GM18508 (cell line): ENCODE results near the gene LRCOL1.
"Not testable (repeated sequence)": the region's sequence is repeated elsewhere in the genome, so short reads cannot be mapped to it uniquely, and the experiment has no call there.

ENCODE experiments used
- ATAC-seq: cut with Tn5 transposase; IDR thresholded peaks from one replicate; pipeline ENCODE4 v1.9.1; 2021; ENCODE audit warnings: moderate number of reproducible peaks; ENCODE audit not compliant: insufficient read depth, unreplicated experiment

Gene LRCOL1

DNA sequence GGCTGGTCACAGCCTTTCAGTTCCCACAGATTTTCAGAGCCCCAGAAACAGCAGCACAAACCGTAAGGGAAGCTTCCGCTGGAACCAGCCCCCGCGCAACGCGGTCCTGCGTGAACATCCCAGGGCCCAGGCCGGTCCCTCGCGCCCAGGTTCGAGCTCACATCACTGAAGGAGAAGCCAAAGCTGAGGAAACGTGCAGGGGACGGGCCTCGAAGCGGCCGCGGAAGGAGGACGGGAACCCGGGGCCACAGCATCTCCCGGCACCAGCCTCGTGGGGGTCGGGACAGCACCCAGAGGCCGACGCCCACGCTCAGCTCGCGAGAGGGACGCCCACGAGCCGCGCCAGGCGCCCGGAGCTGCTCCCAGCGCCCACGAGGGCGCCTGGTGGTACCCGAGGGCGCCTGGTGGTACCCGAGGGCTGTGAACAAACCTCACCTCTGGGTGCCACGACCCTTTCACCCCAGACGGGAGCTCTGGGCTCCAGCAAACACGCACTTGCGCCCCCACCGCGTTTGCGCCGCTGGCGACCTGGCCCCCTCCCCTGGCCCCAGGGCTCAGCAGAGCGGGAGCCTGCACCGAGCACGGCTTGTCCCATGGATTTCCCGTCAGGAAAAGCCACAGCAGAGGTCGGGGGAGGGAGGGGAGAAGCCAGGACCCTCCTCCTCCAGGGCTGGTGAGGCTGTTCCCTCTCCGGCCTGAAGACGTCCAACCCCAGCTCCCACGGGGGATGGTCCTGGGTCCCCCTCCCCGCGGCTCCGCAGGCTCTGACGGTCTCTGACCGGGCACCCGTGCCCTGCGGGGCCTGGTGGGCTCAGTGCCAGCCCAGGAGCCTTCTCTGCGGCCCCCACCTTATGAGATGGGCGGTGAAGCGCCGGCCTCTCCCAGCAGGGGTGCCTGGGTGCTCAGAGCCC, 6.9 kb downstream of the LRCOL1 start:
- ATAC-seq: no peak

DNA sequence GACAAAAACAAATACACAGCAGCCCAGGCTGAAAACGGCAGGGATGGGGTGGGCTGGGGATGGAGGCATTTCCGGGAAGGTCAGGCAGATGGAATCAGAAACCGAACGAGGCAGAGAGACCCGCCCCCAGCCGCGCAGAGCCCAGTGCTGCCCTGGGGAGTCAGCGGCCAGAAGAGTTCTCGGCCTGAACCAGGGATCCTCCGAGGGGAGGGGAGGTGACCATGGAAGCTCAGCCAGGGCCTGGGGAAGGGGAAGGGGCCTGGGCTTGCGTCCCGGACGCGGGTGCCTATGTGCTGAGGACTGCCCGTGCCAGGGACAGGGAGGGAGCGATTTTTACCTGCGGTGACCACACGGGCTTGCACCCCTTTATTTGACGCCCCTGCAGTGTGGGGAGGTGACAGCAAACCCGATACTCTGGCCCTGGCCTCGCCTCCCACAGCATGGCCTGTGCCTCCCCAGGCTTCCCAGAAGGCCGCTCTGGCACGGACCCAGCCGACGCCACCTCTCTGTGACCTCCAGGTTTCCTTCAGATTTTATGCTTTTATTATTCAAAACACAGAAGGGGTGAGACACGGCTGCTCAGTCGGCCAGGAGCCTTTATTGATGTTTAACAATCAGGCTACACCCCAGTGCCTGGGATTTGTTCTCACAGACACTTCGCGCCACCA, 7.7 kb downstream of the LRCOL1 start:
- ATAC-seq: no peak

DNA sequence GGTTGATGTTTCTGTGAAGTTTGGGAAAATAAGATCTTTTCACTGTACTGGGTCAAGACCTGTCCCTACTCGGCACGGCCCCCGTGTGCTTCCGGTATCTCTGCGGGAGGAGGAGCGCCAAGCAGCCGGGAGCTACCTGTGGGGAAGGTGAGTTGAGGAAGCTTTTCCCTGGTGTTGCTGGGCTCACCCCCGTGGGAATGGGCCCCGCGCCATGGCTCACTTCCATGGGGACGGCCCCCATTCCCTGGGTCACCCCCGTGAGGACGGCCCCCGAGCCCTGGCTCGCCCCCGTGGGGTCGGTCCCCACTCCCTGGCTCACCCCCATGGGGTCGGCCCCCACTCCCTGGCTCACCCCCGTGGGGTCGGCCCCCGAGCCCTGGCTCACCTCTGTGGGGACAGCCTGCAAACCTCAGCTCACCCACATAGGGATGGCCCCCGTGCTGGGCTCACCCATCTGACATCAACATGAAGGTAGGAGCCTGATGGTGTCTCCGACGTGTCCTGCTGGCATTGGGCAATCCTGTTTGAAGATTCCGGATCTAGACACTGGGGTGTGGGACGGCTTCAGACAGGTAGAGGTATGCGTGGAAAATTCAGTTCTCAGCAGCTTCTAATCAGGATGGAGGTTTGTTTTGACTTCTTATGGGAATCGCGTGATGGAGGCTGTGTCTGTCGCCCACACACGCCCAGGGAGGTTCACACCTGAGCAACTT, 9.1 kb downstream of the LRCOL1 start:
- ATAC-seq: no peak

GRCh38 chr12:132600048-132601032, 10.0 kb downstream of the LRCOL1 start:
- ATAC-seq: no peak

- not testable (repeated sequence) for ATAC-seq
Measured at GRCh38 chr12:132599502-132599901, 10.9 kb downstream of the LRCOL1 start.

DNA sequence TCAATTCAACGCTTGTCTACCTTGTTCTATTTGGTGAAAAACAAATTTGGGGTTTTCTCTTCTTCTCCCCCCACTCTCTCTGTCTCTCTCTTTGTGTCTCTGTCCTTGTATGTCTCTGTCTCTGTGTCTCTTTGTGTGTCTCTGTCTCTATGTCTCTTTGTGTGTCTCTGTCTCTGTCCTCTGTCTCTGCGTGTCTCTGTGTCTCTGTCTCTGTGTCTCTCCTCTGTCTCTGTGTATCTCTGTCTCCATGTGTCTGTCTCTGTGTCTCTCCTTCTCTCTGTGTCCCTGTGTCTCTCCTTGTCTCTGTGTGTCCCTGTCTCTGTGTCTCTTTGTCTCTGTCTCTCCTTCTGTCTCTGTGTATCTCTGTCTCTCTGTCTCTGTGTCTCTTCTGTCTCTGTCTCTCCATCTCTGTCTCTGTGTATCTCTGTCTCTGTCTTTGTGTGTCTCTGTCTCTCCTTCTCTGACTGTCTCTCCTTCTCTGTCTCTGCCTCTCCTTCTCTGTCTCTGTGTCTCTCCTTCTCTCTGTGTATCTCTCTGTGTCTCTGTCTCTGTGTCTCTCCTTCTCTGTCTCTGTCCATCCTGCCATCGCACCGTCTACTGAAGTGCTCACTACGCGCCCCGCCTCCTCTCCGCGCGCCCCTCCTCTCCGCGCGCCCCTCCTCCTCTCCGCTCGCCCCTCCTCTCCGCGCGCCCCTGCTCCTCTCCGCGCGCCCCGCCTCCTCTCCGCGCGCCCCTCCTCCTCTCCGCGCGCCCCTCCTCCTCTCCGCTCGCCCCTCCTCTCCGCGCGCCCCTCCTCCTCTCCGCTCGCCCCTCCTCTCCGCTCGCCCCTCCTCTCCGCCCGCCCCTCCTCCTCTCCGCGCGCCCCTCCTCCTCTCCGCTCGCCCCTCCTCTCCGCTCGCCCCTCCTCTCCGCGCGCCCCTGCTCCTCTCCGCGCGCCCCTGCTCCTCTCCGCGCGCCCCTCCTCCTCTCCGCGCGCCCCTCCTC, 12.8 kb downstream of the LRCOL1 start:
- no peak for ATAC-seq

GRCh38 chr12:132596016-132596415, 14.4 kb downstream of the LRCOL1 start:
- ATAC-seq: no peak

- ATAC-seq: no peak
Measured at GRCh38 chr12:132595183-132595582, 15.2 kb downstream of the LRCOL1 start.

DNA sequence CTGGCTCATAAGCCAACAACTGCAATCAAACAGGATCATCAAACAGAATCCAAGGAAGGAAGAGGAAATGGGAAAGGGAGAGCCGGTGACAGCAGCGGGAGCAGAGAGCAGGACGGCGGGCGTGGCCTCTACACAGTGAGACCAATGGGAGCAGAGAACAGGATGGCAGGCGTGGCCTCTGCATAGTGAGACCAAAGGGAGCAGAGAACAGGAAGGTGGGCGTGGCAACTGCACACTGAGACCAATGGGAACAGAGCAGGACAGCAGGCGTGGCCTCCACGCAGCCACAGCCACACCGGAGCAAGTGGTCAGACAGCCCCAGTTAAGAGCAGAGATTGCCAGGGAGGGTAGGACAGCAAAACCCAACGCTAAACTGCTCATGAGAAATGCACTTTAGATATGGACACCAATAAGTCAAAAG, 16.4 kb downstream of the LRCOL1 start:
- no peak for ATAC-seq

DNA sequence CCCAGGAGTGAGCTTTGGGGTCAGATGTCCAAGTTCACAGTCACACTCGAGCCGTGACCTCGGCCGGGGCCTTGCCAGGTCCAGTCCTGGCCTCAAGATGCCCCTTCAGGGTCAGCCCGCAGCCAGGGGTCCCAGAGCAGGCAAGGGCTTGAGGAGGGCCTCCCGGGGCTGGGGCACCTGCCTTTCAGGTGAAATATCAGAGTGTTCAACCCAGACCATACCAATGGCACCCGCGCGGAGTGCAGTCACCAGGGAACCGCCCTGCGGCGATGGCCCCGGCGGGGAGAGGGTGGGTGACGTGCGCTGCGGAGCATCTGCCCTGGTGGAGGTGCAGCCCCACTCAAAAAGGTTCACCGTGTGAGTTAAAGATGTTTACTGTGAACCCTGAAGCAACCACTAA, 16.9 kb downstream of the LRCOL1 start:
- no peak for ATAC-seq

- ATAC-seq: no peak
Measured at GRCh38 chr12:132593071-132593470, 17.3 kb downstream of the LRCOL1 start.

- no peak for ATAC-seq
Measured at GRCh38 chr12:132592282-132592970, 18.0 kb downstream of the LRCOL1 start.

DNA sequence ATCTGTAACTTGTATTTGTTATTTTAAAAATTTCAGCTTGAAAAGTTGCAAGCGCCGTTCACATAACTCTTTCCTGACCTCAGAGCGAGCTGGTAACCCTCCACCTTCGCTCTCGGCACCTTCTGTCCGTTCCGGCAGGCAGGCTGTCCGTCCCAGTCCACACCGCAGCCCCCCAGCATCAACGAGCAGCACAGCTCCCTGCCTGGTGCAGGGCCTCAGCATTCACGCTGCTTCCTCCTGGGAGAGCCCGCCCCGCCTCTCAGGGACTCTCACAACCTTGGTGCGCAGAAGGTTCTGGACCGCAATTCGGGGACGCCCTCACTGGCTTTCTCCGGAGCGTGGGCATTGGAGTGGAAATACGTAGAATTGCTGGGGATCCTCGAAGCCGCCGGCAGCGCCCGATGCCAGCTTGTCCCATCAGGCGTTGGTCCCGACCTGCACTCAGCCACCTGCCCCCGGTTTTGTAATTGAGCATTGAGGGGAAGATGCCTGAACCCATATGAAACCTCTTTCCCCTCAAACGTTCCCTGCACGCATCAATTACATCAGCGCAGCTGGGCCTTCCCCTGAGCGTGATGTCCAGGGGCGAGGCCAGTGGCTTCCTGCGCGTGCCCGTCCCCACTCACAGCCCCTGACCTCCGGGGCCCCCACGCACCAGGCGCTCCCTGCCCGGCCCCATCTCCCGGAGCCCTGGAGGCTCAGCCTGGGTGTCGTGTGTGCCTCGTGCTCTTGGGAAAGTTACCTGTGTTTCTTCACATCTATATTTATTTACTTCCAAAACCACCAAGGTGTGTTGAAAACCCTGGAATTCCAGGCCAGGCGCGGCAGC, 19.1 kb downstream of the LRCOL1 start:
- ATAC-seq: no peak

GRCh38 chr12:132588821-132589669, 21.3 kb downstream of the LRCOL1 start:
- ATAC-seq: no peak

DNA sequence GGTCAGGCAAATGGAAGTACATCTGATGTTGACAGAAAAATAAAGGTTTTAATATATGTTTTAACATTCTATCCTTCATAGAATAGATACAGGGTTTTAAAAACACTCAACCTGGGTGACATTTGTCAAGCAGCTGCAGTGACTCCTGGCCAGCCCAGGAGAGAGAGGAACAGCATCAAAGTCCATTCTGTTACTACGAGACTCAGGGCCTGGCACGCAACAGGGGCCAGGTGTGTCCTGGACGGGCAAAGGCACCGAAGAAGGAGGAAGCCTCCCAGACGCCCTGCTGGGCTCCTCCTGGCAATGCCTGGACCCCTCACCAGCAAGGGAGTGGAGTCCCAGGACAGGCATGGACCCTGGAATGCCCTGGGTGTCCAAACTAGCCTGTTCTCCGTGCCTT, 22.1 kb downstream of the LRCOL1 start:
- no peak for ATAC-seq

DNA sequence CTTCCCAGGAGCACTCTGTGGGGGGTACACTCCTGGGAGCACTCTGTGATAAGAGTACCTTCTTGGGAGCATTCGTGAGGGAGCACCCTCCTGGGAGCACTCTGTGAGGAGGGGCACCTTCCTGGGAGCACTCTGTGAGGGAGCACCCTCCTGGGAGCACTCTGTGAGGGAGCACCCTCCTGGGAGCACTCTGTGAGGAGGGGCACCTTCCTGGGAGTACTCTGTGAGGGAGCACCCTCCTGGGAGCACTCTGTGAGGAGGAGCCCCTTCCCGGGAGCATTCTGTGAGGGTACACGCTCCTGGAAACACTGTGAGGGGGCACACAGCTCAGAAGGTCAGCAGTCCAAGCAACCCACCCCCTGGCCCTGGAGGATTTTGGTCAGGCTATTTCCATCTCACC, 22.6 kb downstream of the LRCOL1 start:
- ATAC-seq: no peak
